ENCODE data around the gene LNP1.
A peak's percentile ranks its signal among the peaks of the same experiment; 100 is the strongest.

The LNP1 gene

GRCh38 chr3:100399341-100400071, 1.8 kb upstream of the LNP1 start:
- no peak for DNase-seq (ENCODE audit: low read depth)

- DNase-seq (ENCODE audit: low read depth): peak; percentile 9
Measured at GRCh38 chr3:100400419-100400779, 940 bp upstream of the LNP1 start.

GRCh38 chr3:100401674-100402041, 319 bp downstream of the LNP1 start:
- DNase-seq (ENCODE audit: low read depth): peak; percentile 20

- DNase-seq (ENCODE audit: low read depth): no peak
Measured at GRCh38 chr3:100402256-100402655, 917 bp downstream of the LNP1 start.

- no peak for DNase-seq (ENCODE audit: low read depth)
Measured at GRCh38 chr3:100402891-100403290, 1.6 kb downstream of the LNP1 start.

GRCh38 chr3:100403362-100404249, 2.3 kb downstream of the LNP1 start:
- no peak for DNase-seq (ENCODE audit: low read depth)

GRCh38 chr3:100404250-100404548, 2.9 kb downstream of the LNP1 start:
- no peak for DNase-seq (ENCODE audit: low read depth)

GRCh38 chr3:100407164-100407563, 5.8 kb downstream of the LNP1 start:
- no peak for DNase-seq (ENCODE audit: low read depth)

GRCh38 chr3:100407977-100408532, 6.7 kb downstream of the LNP1 start:
- DNase-seq (ENCODE audit: low read depth): no peak

- DNase-seq (ENCODE audit: low read depth): no peak
Measured at GRCh38 chr3:100411091-100411982, 10.0 kb downstream of the LNP1 start.

GRCh38 chr3:100412912-100413590, 11.7 kb downstream of the LNP1 start:
- no peak for DNase-seq (ENCODE audit: low read depth)

- DNase-seq (ENCODE audit: low read depth): no peak
Measured at GRCh38 chr3:100413613-100414012, 12.3 kb downstream of the LNP1 start.

GRCh38 chr3:100416176-100416575, 14.8 kb downstream of the LNP1 start:
- no peak for DNase-seq (ENCODE audit: low read depth)

GRCh38 chr3:100416863-100417262, 15.5 kb downstream of the LNP1 start:
- DNase-seq (ENCODE audit: low read depth): no peak

GRCh38 chr3:100419406-100419805, 18.1 kb downstream of the LNP1 start:
- DNase-seq (ENCODE audit: low read depth): no peak

GRCh38 chr3:100420885-100421284, 19.5 kb downstream of the LNP1 start:
- DNase-seq (ENCODE audit: low read depth): no peak

GRCh38 chr3:100423611-100424010, 22.3 kb downstream of the LNP1 start:
- no peak for DNase-seq (ENCODE audit: low read depth)

- no peak for DNase-seq (ENCODE audit: low read depth)
Measured at GRCh38 chr3:100424261-100424660, 22.9 kb downstream of the LNP1 start.

GRCh38 chr3:100425316-100425715, 24.0 kb downstream of the LNP1 start:
- DNase-seq (ENCODE audit: low read depth): no peak

GRCh38 chr3:100426067-100426682, 24.8 kb downstream of the LNP1 start:
- no peak for DNase-seq (ENCODE audit: low read depth)

- no peak for DNase-seq (ENCODE audit: low read depth)
Measured at GRCh38 chr3:100427699-100428098, 26.4 kb downstream of the LNP1 start.
